ENCODE measurements around the gene FUT8. TPM values are rescaled to one million over a fixed set of nuclear protein-coding genes. Genes with fewer than 3 reads are reported as not detected.

The FUT8 gene
- total RNA-seq, 1 donor: 165 TPM

DNA sequence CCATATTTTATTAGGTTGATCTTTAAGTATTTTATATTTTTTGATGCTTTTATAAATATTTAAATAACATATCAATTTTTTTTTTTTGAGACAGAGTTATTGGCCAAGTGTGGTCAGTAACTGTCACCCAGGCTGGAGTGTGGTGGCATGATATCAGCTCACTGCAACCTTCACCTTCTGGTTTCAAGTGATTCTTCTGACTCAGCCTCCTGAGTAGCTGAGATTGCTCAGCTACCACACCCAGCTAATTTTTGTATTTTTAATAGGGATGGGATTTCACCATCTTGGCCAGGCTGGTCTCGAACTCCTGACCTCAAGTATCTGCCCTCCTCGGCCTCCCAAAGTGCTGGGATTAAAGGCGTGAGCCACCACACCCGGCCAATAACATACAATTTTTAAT, 71.1 kb downstream of the FUT8 start:
- DNase-seq (ENCODE audit: low read depth): peak; percentile 16
- TF ChIP-seq, protein P1, sequence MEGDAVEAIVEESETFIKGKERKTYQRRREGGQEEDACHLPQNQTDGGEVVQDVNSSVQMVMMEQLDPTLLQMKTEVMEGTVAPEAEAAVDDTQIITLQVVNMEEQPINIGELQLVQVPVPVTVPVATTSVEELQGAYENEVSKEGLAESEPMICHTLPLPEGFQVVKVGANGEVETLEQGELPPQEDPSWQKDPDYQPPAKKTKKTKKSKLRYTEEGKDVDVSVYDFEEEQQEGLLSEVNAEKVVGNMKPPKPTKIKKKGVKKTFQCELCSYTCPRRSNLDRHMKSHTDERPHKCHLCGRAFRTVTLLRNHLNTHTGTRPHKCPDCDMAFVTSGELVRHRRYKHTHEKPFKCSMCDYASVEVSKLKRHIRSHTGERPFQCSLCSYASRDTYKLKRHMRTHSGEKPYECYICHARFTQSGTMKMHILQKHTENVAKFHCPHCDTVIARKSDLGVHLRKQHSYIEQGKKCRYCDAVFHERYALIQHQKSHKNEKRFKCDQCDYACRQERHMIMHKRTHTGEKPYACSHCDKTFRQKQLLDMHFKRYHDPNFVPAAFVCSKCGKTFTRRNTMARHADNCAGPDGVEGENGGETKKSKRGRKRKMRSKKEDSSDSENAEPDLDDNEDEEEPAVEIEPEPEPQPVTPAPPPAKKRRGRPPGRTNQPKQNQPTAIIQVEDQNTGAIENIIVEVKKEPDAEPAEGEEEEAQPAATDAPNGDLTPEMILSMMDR (IDR thresholded peaks at IDR 0.05; ENCODE audit: insufficient read depth, low read length): no peak
- H3K4me3 ChIP-seq (ENCODE audit: low read depth, low read length): no peak overlapping the region

DNA sequence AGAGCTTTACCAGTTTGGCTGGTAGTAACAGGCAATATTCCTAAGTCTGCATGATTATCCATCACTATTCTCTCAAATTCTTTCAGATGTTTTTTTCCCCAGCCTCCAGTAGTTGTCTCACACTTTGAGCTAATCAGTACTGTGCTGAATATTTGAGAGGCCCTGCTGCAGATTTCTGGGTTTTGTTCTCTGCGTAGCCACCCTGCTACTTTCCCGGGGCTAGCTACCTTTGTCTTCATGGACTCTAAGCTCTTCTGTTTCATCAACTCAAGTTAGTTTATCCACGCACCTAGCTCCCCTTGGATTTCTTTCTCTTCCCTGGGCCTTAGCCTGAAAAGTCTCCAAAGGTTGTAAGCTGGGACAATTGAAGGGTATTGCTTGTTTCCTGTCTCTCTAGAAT, 73.0 kb downstream of the FUT8 start:
- DNase-seq (ENCODE audit: low read depth): no peak
- TF ChIP-seq, protein P1 (IDR thresholded peaks at IDR 0.05; ENCODE audit: insufficient read depth, low read length): no peak
- H3K4me3 ChIP-seq (ENCODE audit: low read depth, low read length): no peak overlapping the region

GRCh38 chr14:65486863-65487262, 74.3 kb downstream of the FUT8 start:
- peak; percentile 20 for DNase-seq (ENCODE audit: low read depth)
- TF ChIP-seq, protein P1 (IDR thresholded peaks at IDR 0.05; ENCODE audit: insufficient read depth, low read length): no peak
- H3K4me3 ChIP-seq (ENCODE audit: low read depth, low read length): no peak overlapping the region

- H3K4me3 ChIP-seq (ENCODE audit: low read depth, low read length): no peak overlapping the region
- TF ChIP-seq, protein P1 (IDR thresholded peaks at IDR 0.05; ENCODE audit: insufficient read depth, low read length): no peak
- DNase-seq (ENCODE audit: low read depth): no peak
These were observed 75.4 kb downstream of the FUT8 start for GRCh38 chr14:65487783-65488494.

DNA sequence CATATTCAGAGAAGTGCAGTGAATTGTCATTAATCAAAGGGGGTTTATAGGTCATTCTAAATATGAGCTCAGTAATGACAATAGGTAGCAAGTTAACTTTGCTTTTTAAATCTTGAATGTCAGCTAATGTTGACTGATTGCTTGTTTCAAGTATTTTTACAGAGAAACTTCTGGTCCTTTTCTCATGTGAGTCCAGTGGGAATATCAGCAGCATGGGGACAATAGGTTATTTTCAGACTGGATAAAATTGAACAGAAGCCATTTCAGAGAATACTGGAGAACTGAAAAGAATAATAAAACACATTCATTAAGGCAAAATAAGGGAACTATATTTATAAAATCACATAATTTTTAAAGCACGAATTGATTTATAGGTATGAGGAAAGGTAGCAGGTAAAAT, 78.7 kb downstream of the FUT8 start:
- no peak for DNase-seq (ENCODE audit: low read depth)
- no peak overlapping the region for H3K4me3 ChIP-seq (ENCODE audit: low read depth, low read length)
- TF ChIP-seq, protein P1 (IDR thresholded peaks at IDR 0.05; ENCODE audit: insufficient read depth, low read length): no peak

- no peak overlapping the region for H3K4me3 ChIP-seq (ENCODE audit: low read depth, low read length)
- TF ChIP-seq, protein P1 (IDR thresholded peaks at IDR 0.05; ENCODE audit: insufficient read depth, low read length): no peak
- DNase-seq (ENCODE audit: low read depth): no peak
These were observed 79.7 kb downstream of the FUT8 start for GRCh38 chr14:65492266-65492665.

GRCh38 chr14:65495196-65495595, 82.7 kb downstream of the FUT8 start:
- H3K4me3 ChIP-seq (ENCODE audit: low read depth, low read length): no peak overlapping the region
- TF ChIP-seq, protein P1 (IDR thresholded peaks at IDR 0.05; ENCODE audit: insufficient read depth, low read length): no peak
- DNase-seq (ENCODE audit: low read depth): peak; percentile 42
